ENCODE data around the gene NUP214. TPM values are rescaled to one million over a fixed set of nuclear protein-coding genes. Genes with fewer than 3 reads are reported as not detected.
A peak's percentile ranks its signal among the peaks of the same experiment; 100 is the strongest.

NUP214 gene
- total RNA-seq, 1 donor = 16.4 TPM

DNA sequence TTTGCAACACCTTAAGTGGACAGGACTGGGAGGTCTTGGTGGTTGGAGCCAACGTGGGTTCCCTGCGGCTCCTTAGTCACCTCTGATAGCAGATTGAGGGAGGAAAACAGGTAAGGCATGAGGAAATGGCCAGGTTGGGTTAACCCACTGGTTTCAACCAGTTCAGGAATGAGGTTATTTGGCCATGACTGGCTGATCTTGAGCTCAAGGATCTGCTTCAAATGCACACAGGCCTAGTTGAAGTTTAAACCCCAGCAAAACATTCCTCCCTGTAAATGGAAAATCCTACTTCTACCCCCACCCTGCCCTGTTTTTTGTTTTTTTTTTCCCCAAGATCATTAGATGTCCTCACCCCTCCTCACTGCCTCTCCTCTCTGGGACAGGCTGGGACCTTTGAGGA is 3.2 kb upstream of the NUP214 start:
- DNase-seq (ENCODE audit: low read depth) = no peak
- TF ChIP-seq, protein P1, sequence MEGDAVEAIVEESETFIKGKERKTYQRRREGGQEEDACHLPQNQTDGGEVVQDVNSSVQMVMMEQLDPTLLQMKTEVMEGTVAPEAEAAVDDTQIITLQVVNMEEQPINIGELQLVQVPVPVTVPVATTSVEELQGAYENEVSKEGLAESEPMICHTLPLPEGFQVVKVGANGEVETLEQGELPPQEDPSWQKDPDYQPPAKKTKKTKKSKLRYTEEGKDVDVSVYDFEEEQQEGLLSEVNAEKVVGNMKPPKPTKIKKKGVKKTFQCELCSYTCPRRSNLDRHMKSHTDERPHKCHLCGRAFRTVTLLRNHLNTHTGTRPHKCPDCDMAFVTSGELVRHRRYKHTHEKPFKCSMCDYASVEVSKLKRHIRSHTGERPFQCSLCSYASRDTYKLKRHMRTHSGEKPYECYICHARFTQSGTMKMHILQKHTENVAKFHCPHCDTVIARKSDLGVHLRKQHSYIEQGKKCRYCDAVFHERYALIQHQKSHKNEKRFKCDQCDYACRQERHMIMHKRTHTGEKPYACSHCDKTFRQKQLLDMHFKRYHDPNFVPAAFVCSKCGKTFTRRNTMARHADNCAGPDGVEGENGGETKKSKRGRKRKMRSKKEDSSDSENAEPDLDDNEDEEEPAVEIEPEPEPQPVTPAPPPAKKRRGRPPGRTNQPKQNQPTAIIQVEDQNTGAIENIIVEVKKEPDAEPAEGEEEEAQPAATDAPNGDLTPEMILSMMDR (IDR thresholded peaks at IDR 0.05; ENCODE audit: insufficient read depth, low read depth, low read length) = no peak
- H3K4me3 ChIP-seq (ENCODE audit: low read depth, low read length) = no peak overlapping the region

GRCh38 chr9:131125038-131125287 is 423 bp upstream of the NUP214 start:
- peak; percentile 14 for DNase-seq (ENCODE audit: low read depth)
- TF ChIP-seq, protein P1 (IDR thresholded peaks at IDR 0.05; ENCODE audit: insufficient read depth, low read depth, low read length) = no peak
- H3K4me3 ChIP-seq (ENCODE audit: low read depth, low read length) = peak overlapping the region; percentile 74

DNA sequence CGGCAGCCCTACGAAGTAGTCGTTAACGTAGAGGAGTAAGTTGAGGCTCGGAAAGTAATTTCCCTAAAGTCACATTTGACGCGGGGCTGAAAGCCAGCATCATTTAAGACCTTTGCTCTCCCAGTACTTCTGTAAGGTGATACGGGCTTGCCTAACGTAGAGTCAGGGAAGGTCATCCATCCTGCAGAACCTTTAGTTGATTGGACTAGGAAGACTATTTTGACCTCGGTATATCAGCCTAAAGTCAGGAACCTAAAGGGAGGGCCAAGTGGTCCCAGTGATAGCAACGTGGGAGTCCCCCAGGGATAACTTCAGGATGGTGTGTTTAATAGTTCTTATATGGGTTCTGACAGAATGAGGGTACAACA is 657 bp downstream of the NUP214 start:
- no peak for DNase-seq (ENCODE audit: low read depth)
- TF ChIP-seq, protein P1 (IDR thresholded peaks at IDR 0.05; ENCODE audit: insufficient read depth, low read depth, low read length) = no peak
- peak overlapping the region; percentile 74 for H3K4me3 ChIP-seq (ENCODE audit: low read depth, low read length)

GRCh38 chr9:131129183-131129582 is 3.8 kb downstream of the NUP214 start:
- H3K4me3 ChIP-seq (ENCODE audit: low read depth, low read length) = no peak overlapping the region
- no peak for DNase-seq (ENCODE audit: low read depth)
- TF ChIP-seq, protein P1 (IDR thresholded peaks at IDR 0.05; ENCODE audit: insufficient read depth, low read depth, low read length) = no peak

DNA sequence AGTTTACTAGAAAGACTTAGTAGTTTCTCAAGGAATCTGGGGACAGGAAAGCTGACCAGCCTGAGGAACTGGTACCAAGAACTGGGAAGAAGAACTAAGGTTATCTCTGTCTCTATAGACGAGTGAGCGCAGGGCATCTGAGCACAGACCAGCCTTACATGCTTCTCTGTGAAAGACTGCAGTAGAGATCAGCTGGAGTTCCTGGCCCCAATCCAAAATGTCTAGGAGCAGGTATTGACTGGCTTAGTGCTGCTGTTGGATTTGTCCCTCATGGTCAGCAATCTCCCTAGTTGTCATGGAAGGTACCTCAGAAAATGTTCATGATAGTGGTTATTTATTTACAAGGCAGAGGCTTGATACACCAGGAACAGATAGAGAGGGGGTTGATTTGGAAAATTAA is 13.3 kb downstream of the NUP214 start:
- DNase-seq (ENCODE audit: low read depth) = no peak
- TF ChIP-seq, protein P1 (IDR thresholded peaks at IDR 0.05; ENCODE audit: insufficient read depth, low read depth, low read length) = no peak
- H3K4me3 ChIP-seq (ENCODE audit: low read depth, low read length) = no peak overlapping the region

DNA sequence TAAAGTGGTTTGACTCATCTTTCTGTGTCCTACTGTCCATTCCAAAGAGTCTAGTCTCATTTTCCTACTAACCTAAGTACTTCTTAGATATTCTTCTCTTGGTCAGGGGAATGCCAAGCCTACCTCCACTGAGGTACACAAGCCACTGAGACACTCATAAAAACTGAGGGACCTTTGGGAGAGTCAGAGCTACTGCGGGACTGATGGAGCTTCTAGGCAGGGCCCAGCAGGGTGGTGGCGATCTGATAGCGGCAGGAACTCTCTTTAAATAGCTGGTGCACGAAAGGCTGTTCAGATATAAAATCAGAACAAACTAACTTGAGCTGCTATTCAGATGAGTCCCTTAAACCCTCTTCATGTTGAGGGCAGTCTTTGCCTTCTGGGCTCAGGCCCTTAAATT is 14.7 kb downstream of the NUP214 start:
- TF ChIP-seq, protein P1 (IDR thresholded peaks at IDR 0.05; ENCODE audit: insufficient read depth, low read depth, low read length) = no peak
- no peak overlapping the region for H3K4me3 ChIP-seq (ENCODE audit: low read depth, low read length)
- DNase-seq (ENCODE audit: low read depth) = no peak

- TF ChIP-seq, protein P1 (IDR thresholded peaks at IDR 0.05; ENCODE audit: insufficient read depth, low read depth, low read length) = no peak
- no peak for DNase-seq (ENCODE audit: low read depth)
- H3K4me3 ChIP-seq (ENCODE audit: low read depth, low read length) = no peak overlapping the region
Measured at GRCh38 chr9:131140550-131140949, 15.2 kb downstream of the NUP214 start.
